D721Med (cell line): ENCODE measurements around the gene RAB3A.
"Not testable (repeated sequence)": the region's sequence is repeated elsewhere in the genome, so short reads cannot be mapped to it uniquely, and the experiment has no call there.

Experiments
- DNase-seq: peaks from one replicate; pipeline ENCODE4 v3.0.0; 2011; ENCODE audit warnings: low spot score; ENCODE audit not compliant: insufficient read length
- FAIRE-seq: peaks from 2 replicates; lab custom pipeline; 2011; peaks lifted over from hg19 to GRCh38; lab: Jason Lieb, UNC
- TF ChIP-seq, protein P1 (sequence below): IDR thresholded peaks from 2 replicates; pipeline ENCODE4 v1.5.1; 2012; ENCODE audit warnings: mild to moderate bottlenecking, control low read depth; ENCODE audit not compliant: insufficient read depth; ENCODE audit errors: missing control alignments

Gene RAB3A

DNA sequence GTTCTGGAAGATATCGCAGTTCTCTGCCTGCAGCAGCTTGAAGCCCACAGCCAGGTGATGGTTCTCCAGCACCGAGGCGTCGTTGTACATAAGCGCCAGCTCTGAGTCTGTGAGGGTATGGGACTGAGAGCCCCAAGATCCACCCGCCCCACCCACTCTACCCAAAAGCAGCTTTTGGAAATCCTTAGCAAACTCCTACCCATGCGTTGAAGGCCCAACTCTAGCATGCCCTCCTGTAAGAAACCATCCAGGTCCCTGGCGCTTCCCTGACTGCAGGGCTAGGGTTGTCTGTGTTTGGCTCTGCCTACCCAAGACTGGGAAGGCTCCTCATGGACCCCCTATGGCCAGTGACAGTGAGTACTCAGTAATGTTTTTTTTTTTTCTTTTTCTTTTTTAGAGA, 12.9 kb upstream of the RAB3A start:
- FAIRE-seq = no peak

DNA sequence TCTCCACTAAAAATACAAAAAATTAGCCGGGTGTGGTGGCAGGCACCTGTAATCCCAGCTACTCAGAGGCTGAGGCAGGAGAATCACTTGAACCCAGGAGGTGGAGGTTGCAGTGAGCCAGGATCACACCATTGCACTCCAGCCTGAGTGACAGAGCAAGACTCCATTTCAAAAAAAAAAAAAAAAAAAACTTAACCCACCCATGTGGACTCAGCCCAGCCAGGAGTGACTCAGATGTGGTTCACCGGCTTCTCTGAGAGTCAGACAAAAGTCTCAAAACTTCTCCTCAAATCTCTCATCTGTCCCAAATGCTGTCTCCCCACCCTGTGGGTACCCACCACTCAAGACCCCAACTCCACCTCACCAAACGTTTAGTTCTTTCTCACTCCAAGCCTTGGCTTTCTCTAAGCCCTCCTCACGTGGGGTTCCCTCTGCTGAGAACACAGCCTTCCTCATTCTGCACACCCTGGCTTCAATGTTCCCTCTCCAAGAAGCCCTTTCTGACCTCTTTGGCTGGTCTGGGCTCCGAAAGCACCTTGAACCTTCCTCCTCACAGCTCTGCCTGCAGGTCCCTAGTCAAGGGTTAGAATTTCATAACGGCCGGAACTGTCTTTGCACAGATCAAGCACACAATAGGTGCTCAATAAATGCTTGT, 11.1 kb upstream of the RAB3A start:
- TF ChIP-seq, protein P1, sequence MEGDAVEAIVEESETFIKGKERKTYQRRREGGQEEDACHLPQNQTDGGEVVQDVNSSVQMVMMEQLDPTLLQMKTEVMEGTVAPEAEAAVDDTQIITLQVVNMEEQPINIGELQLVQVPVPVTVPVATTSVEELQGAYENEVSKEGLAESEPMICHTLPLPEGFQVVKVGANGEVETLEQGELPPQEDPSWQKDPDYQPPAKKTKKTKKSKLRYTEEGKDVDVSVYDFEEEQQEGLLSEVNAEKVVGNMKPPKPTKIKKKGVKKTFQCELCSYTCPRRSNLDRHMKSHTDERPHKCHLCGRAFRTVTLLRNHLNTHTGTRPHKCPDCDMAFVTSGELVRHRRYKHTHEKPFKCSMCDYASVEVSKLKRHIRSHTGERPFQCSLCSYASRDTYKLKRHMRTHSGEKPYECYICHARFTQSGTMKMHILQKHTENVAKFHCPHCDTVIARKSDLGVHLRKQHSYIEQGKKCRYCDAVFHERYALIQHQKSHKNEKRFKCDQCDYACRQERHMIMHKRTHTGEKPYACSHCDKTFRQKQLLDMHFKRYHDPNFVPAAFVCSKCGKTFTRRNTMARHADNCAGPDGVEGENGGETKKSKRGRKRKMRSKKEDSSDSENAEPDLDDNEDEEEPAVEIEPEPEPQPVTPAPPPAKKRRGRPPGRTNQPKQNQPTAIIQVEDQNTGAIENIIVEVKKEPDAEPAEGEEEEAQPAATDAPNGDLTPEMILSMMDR = no peak
- DNase-seq = no peak
- FAIRE-seq = no peak

More for the DNA sequence above, 12.9 kb upstream of the RAB3A start:
- TF ChIP-seq, protein P1 = no peak
- no peak for DNase-seq

DNA sequence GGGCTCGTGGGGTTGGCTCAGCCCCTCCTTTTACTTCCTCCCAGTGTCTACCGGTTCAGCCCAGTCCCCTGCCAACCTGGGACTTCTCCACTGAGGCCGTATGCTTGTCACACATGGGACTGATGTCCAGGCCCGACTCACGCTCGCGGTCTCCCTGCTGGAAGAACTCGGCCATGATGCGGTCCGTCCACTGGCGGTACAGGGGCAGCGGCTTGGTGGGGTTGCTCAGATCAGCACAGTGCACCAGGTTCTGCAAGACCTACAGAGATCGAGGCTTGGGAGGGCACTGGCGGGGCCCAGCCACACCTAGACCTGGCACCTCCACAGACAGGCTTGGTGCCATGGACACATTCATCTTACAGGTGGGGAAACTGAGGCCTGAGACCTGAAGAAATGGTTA, 7.8 kb upstream of the RAB3A start:
- TF ChIP-seq, protein P1 = no peak
- FAIRE-seq (no peak), DNase-seq (peak; percentile 8)

DNA sequence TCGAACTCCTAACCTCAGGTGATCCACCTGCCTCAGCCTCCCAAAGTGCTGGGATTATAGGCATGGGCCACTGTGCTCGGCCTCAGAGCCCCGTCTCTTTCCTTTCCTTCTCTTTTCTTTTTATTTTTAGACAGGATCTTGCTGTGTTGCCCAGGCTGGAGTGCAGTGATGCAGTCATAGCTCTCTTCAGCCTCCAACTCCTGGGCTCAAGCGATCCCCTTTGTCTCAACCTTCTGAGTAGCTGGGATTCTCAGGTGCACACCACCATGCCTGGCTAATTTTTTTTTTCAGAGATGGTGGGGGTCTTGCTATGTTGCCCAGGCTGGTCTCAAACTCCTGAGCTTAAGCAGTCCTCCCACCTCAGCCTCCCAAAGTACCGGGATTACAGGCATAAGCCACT, 6.1 kb upstream of the RAB3A start:
- not testable (repeated sequence) for FAIRE-seq, DNase-seq

DNA sequence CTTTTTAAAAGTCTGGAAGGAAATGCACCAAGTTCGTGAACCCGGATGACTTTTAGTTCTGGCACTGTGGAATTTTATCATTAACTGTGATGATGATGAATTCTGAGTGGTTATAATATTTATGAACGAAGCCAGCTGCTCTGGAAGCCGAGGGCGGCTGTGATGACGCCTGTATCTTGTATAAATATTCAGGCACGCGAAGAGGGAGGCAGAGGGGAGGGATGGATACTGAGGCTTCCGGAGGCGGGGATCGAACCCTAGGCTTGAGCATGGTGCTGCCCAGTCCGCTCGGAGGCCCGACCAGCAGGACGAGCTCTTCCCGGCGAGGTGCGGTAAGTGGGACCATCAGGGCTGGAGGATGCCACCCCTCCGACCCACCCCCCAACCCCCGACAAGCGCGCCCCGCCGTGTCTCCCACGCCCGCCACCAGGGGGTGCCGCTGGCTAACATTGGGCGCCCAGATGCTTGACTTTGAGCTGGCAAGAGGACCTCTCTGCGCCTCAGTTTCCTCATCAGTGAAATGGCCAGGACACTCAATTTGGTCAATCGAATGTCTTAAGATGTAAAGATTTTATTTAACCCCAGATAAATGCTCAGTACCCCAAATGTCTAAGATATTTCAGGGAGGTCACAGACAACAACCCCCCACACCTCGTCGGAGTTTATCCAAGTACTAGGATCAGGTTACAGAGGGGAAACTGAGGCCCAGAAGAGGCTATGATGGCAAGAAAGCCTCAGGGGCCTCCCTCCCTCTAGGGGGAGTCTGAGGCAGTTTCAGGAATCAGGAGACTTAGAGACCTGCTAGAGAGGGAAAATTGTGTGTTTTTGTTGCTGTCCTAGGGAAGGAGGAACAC, 4.5 kb upstream of the RAB3A start:
- TF ChIP-seq, protein P1 = peak; percentile 41
- DNase-seq = peak; percentile 26
- FAIRE-seq = no peak

DNA sequence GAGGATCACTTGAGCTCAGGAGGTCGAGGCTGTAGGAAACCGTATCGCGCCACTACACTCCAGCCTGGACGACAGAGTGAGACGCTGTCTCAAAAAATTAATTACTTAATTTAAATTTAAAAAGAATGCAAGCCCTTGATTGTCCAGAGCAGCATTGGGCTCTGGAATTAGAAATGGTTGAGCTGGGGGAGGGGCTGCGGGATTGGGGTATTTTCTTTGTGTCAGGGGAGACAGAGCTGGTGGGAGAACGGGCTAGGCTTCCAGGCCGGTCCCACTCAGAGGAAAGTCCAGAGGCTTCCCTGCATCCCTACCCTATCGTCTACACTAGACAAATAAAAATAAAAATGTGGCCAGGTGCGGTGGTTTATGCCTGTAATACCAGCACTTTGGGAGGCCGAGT, 2.2 kb upstream of the RAB3A start:
- no peak for DNase-seq
- TF ChIP-seq, protein P1 = no peak
- no peak for FAIRE-seq

DNA sequence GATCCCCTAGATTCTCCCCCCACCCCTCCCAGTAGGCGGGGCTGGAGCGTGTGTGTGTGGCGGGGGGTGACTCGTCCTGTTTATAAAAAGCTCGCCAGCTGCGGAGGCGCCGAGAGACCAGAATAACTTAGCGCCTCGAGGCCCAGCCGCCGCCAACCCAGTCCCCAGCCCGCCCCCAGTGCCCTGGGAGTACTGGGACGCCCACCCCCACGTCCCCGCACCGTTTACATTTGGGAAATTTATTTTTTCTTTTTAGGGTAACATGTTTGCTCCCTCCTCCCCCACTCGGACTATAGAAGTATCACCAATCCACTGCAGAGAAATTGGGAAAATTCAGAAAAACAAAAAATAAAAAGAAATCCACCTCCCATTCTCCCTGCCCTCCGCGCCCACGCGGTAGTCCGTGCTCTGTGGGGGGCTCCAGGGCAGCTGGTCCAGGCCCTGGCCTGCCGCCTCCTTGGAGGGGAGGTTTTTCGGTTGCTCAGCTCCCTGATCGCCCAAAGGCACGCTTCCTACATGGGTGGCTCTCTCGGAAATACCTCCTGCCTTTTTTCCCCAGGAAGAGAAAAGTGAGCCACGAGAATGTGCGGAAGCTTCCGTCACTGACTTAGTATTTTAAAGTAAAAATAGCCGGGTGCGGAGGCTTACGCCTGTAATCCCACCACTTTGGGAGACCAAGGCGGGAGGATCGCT, 1.5 kb upstream of the RAB3A start:
- DNase-seq = no peak
- no peak for FAIRE-seq

More for the DNA sequence above, 1.5 kb upstream of the RAB3A start:
- TF ChIP-seq, protein P1 = no peak
